ENCODE data around the gene CDH15.
"Not testable (repeated sequence)": the region's sequence is repeated elsewhere in the genome, so short reads cannot be mapped to it uniquely, and the experiment has no call there.

CDH15 gene

GRCh38 chr16:89157778-89158177 is 13.8 kb upstream of the CDH15 start:
- no peak for DNase-seq

GRCh38 chr16:89159066-89159849 is 12.3 kb upstream of the CDH15 start:
- no peak for DNase-seq

GRCh38 chr16:89159850-89160354 is 11.6 kb upstream of the CDH15 start:
- no peak for DNase-seq

GRCh38 chr16:89160977-89161701 is 10.4 kb upstream of the CDH15 start:
- DNase-seq, result no peak

GRCh38 chr16:89161763-89162713 is 9.5 kb upstream of the CDH15 start:
- no peak for DNase-seq

GRCh38 chr16:89163297-89163696 is 8.3 kb upstream of the CDH15 start:
- no peak for DNase-seq

- DNase-seq, result no peak
Observed at GRCh38 chr16:89164436-89164835, 7.1 kb upstream of the CDH15 start.

GRCh38 chr16:89164847-89165680 is 6.5 kb upstream of the CDH15 start:
- DNase-seq, result no peak

GRCh38 chr16:89165681-89165979 is 5.9 kb upstream of the CDH15 start:
- not testable (repeated sequence) for DNase-seq

GRCh38 chr16:89166696-89167424 is 4.7 kb upstream of the CDH15 start:
- DNase-seq, result no peak

- peak; percentile 96 for DNase-seq
Observed at GRCh38 chr16:89167425-89167941, 4.1 kb upstream of the CDH15 start.

GRCh38 chr16:89168381-89169189 is 3.0 kb upstream of the CDH15 start:
- no peak for DNase-seq

GRCh38 chr16:89169778-89170177 is 1.8 kb upstream of the CDH15 start:
- DNase-seq, result no peak

GRCh38 chr16:89170346-89171215 is 967 bp upstream of the CDH15 start:
- peak; percentile 31 for DNase-seq

- DNase-seq, result no peak
Observed at GRCh38 chr16:89172171-89172527, 601 bp downstream of the CDH15 start.

GRCh38 chr16:89172528-89173173 is 1.1 kb downstream of the CDH15 start:
- no peak for DNase-seq

GRCh38 chr16:89173174-89173921 is 1.8 kb downstream of the CDH15 start:
- no peak for DNase-seq

Measured in OCI-M1 (cell line).